Activated CD4-positive, alpha-beta memory T cell treated with anti-CD3 and anti-CD28 coated beads, Interleukin-2, amount 10 ng/mL, durations not matched to agents 7 days and 5 days (primary cell): ENCODE results near the gene GLO1. TPM values are rescaled to one million over a fixed set of nuclear protein-coding genes. Genes with fewer than 3 reads are reported as not detected.

Experiments used
- CTCF ChIA-PET: fragments of 350-600 bp; sonication (Branson Sonifier 250); formaldehyde crosslinking; loops from one replicate; lab custom pipeline; 2021; ENCODE audit warnings: antibody characterized with exemption, inconsistent platforms; lab: Charles Lee
- POLR2A ChIA-PET: fragments of 350-600 bp; sonication (Branson Sonifier 250); formaldehyde crosslinking; loops from one replicate; lab custom pipeline; 2021; ENCODE audit warnings: antibody characterized with exemption; lab: Charles Lee
- DNase-seq: peaks from one replicate; pipeline ENCODE4 v3.0.0-alpha.2; 2020
- H3K27ac Mint-ChIP-seq: one replicate; pipeline ENCODE4 v1.8.0; 2021; ENCODE audit warnings: mild to moderate bottlenecking, mixed read lengths
- H3K27me3 Mint-ChIP-seq: one replicate; pipeline ENCODE4 v1.8.0; 2021; ENCODE audit warnings: mixed read lengths
- H3K36me3 Mint-ChIP-seq: one replicate; pipeline ENCODE4 v1.8.0; 2021; ENCODE audit warnings: low read depth, mixed read lengths
- H3K4me1 Mint-ChIP-seq: one replicate; pipeline ENCODE4 v1.8.0; 2021; ENCODE audit warnings: mixed read lengths
- H3K4me3 Mint-ChIP-seq: one replicate; pipeline ENCODE4 v1.8.0; 2021; ENCODE audit warnings: mild to moderate bottlenecking, mixed read lengths
- H3K9me3 Mint-ChIP-seq: one replicate; pipeline ENCODE4 v1.8.0; 2021; ENCODE audit warnings: mixed read lengths
- total RNA-seq, 2 experiments: library from RNA; stranded (reverse); gene quantifications; one replicate each; pipeline ENCODE4 v1.2.3, GENCODE V29; 2021

The GLO1 gene
- total RNA-seq, 2 experiments from 2014 or later: 105 to 110 TPM

DNA sequence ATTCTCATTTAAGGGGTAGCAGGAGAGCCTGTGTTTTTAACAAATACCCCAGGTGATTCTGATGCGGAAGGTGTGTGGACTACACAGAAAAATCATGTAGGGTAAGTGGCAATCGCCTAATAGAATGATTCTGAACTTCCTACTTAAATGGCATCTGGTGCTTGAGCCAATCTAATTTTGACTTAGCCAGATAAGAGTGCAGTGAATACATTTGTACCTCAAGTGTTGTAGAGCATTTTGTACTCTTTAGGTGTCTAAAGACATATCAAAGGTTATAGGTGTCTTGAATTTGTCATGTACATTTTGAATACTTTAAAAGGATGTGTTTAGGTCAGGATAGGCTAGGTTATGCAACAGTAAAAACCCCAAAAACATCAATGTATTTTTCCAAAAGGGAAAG, 53.2 kb downstream of the GLO1 start:
- Mint-ChIP-seq H3K4me3 (no peak overlapping the region), H3K27me3 (no peaks in the 10 kb centered on the region), H3K27ac (no peak overlapping the region), H3K36me3 (peaks cover 16% of the 10 kb centered on the region), H3K9me3 (peaks cover 5% of the 10 kb centered on the region), H3K4me1 (no peaks in the 10 kb centered on the region)
- no peak for DNase-seq
- POLR2A ChIA-PET: no interaction called here
- CTCF ChIA-PET: no interaction called here

DNA sequence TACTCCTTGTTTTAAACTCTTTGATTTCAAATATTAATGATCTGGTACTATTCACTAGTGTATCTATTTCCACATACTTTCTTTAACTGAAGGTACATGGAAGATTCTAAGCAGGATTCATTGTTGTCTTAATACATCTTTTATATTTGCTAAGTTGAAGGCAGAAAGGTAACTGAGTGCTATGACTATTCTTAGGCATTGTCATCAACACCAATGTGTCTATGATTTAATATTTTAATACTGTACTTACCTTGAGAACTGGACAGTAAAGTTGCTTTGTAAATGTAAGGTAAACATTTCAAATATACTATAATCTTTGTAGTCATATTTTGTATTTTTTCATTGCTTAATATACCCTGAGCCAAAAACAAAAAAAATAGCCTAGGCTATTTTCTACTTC, 54.3 kb downstream of the GLO1 start:
- no peaks in the 10 kb centered on the region for H3K4me1 Mint-ChIP-seq
- no peak for DNase-seq
- peaks cover 5% of the 10 kb centered on the region for H3K9me3 Mint-ChIP-seq
- ChIA-PET POLR2A (no interaction called here), CTCF (interaction anchor here (0.7 to 0.9 kb wide), 2 partner anchors 25 to 288 kb away, joined by 3 read pairs; no protein-coding TSS in a partner anchor)
- H3K27me3 Mint-ChIP-seq: no peaks in the 10 kb centered on the region
- H3K4me3 Mint-ChIP-seq: no peak overlapping the region
- H3K36me3 Mint-ChIP-seq: peaks cover 16% of the 10 kb centered on the region
- no peak overlapping the region for H3K27ac Mint-ChIP-seq

GRCh38 chr6:38646166-38646878, 56.6 kb downstream of the GLO1 start:
- H3K36me3 Mint-ChIP-seq: peaks cover 16% of the 10 kb centered on the region
- POLR2A ChIA-PET: no interaction called here
- peaks cover 5% of the 10 kb centered on the region for H3K4me1 Mint-ChIP-seq
- no peaks in the 10 kb centered on the region for H3K27me3 Mint-ChIP-seq
- peaks cover 3% of the 10 kb centered on the region for H3K9me3 Mint-ChIP-seq
- no peak overlapping the region for H3K27ac Mint-ChIP-seq
- no peak overlapping the region for H3K4me3 Mint-ChIP-seq
- no peak for DNase-seq
- CTCF ChIA-PET: no interaction called here

- H3K36me3 Mint-ChIP-seq: peaks cover 10% of the 10 kb centered on the region
- CTCF ChIA-PET: no interaction called here
- no peaks in the 10 kb centered on the region for H3K27me3 Mint-ChIP-seq
- no peak overlapping the region for H3K27ac Mint-ChIP-seq
- peaks cover 14% of the 10 kb centered on the region for H3K4me1 Mint-ChIP-seq
- no peak for DNase-seq
- H3K4me3 Mint-ChIP-seq: no peak overlapping the region
- no peaks in the 10 kb centered on the region for H3K9me3 Mint-ChIP-seq
- POLR2A ChIA-PET: interaction anchor here (0.6 kb wide), 1 partner anchor 58 kb away, joined by 5 read pairs; no protein-coding TSS in a partner anchor
Measured at GRCh38 chr6:38644951-38645350, 58.0 kb downstream of the GLO1 start.

- Mint-ChIP-seq H3K4me1 (peaks cover 43% of the 10 kb centered on the region), H3K9me3 (no peaks in the 10 kb centered on the region), H3K4me3 (peak overlapping the region; percentile 88), H3K27ac (peak overlapping the region; percentile 87), H3K36me3 (peaks cover 2% of the 10 kb centered on the region), H3K27me3 (no peaks in the 10 kb centered on the region)
- ChIA-PET POLR2A (interaction anchor here (0.6 to 2.3 kb wide), 6 partner anchors 63 to 822 kb away, joined by 3 to 15 read pairs (median 4); partner anchors contain the start of gene GLO1), CTCF (no interaction called here)
- no peak for DNase-seq
Measured at GRCh38 chr6:38640216-38640909, 62.6 kb downstream of the GLO1 start.

DNA sequence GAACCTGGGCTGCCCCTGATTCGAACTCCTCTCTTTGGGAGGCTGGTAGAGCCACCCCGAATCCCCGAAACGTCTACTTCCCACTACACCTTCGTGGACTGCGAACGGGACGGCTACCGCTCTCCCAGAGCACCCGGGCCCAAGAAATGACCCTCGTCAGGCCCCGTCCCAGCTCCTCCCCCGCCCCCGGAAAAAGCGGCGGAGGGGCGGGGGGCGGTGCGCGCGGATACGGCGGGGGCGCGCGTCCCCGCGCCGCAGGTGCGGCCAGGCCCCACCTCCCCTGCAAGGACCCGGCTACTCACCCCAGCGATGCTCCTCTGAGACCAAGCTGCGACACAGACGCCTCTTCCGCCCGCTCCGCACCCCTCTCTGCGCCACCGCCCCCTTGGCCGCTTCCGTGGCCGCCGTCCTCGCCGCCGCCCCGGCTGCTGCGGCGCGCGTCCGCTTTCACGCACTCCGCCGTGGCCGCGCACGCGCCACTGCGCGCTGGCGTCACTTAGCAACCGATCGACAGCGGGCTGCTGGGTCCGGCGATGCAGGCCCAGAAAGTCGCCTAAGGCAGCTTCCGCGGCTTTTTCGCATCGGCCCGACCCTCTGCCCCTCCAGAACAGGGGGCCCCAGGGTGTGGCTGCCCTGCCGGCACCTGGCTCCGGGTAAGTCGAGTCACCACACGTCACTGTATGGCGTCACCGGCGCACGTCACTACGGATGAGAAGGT, 63.3 kb downstream of the GLO1 start, which contains the start of gene BTBD9:
TSS of gene BTBD9 (minus strand) at position 432 of the 718 bp plus-strand sequence.
- Mint-ChIP-seq H3K27me3 (no peaks in the 10 kb centered on the region), H3K27ac (peak within 1 kb of the TSS; percentile 87), H3K36me3 (peaks cover 2% of the 10 kb centered on the region), H3K4me1 (peaks cover 45% of the 10 kb centered on the region), H3K4me3 (peak within 1 kb of the TSS; percentile 88), H3K9me3 (no peaks in the 10 kb centered on the region)
- POLR2A ChIA-PET: interaction anchor here (0.6 to 2.3 kb wide), 8 partner anchors 62 to 821 kb away, joined by 3 to 15 read pairs (median 4); partner anchors contain the start of gene GLO1
- peak; percentile 86 for DNase-seq
- CTCF ChIA-PET: no interaction called here

DNA sequence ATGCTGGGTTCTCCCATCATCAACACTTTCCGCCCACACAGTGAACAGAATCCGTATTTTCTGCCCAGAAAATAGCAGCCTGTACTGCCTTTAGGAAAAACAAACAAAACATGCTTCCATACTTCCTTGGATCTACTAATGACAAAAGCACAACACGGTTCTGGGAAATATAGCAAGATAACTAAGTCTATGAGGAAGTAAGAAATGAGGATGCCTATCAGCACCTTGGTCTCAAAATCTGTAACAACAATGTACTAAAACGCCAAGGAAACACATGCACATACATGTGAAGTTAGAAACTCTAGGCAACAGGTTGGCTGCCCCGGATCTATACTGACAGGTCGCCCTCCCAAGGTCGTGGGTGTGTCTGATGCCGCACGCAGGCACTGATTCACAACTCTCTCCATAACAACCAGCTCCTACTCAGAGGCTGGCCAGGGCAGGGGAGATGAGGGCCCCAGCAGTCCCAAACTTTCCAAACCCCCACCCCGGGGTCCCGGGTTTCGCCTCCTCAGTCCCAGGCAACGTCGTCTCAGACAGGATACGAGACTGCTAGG, 63.9 kb downstream of the GLO1 start:
- H3K4me3 Mint-ChIP-seq: peak overlapping the region; percentile 88
- no peaks in the 10 kb centered on the region for H3K27me3 Mint-ChIP-seq
- H3K4me1 Mint-ChIP-seq: peaks cover 46% of the 10 kb centered on the region
- H3K9me3 Mint-ChIP-seq: no peaks in the 10 kb centered on the region
- peak overlapping the region; percentile 69 for H3K27ac Mint-ChIP-seq
- peak; percentile 61 for DNase-seq
- ChIA-PET CTCF (no interaction called here), POLR2A (interaction anchor here (0.8 to 2.3 kb wide), 7 partner anchors 61 to 820 kb away, joined by 3 to 15 read pairs (median 4); partner anchors contain the start of gene GLO1)
- H3K36me3 Mint-ChIP-seq: peaks cover 2% of the 10 kb centered on the region

DNA sequence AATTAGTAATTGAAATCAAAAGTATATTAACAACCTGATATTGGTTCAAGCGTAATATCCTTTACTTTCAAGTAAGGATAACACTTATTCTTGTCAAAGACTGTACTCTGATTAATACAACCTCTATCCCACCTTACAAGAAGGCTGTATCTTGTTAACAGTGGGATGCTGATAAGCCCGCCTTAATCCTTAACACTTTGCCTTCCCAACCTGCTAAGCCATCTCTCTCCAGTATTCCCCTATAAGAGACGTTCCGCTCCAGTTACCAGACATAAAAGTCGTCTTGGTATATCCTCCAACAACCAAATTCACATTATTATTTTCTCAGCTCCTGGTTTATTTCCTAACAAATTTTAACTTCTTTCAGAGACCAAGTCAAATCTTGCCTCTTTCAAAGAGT, 65.2 kb downstream of the GLO1 start:
- ChIA-PET CTCF (no interaction called here), POLR2A (no interaction called here)
- no peaks in the 10 kb centered on the region for H3K36me3 Mint-ChIP-seq
- H3K4me1 Mint-ChIP-seq: peaks cover 46% of the 10 kb centered on the region
- no peak for DNase-seq
- H3K27ac Mint-ChIP-seq: no peak overlapping the region
- no peaks in the 10 kb centered on the region for H3K27me3 Mint-ChIP-seq
- H3K9me3 Mint-ChIP-seq: no peaks in the 10 kb centered on the region
- H3K4me3 Mint-ChIP-seq: no peak overlapping the region

GRCh38 chr6:38636027-38636426, 66.9 kb downstream of the GLO1 start:
- POLR2A ChIA-PET: no interaction called here
- H3K4me1 Mint-ChIP-seq: peaks cover 38% of the 10 kb centered on the region
- no peaks in the 10 kb centered on the region for H3K9me3 Mint-ChIP-seq
- no peak overlapping the region for H3K4me3 Mint-ChIP-seq
- H3K36me3 Mint-ChIP-seq: no peaks in the 10 kb centered on the region
- H3K27ac Mint-ChIP-seq: no peak overlapping the region
- no peak for DNase-seq
- no peaks in the 10 kb centered on the region for H3K27me3 Mint-ChIP-seq
- CTCF ChIA-PET: no interaction called here

DNA sequence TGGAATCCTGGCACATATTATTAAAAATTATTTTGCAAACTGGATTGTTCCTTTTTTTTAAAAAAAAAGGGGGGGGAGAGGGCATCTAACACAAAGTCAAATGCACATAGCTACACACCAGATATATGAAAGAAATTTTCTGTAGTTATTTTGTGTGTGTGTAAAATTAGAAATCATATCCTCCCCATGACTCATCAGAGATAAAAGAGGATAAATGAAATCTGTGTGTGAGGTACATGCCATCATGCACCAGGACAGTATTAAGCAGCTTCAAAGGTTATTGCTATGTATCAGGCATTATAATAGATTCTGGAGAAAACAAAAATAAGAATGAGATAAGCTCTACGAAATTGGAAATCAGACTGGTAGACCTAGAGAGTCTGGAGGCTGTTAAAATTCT, 68.4 kb downstream of the GLO1 start:
- Mint-ChIP-seq H3K4me3 (no peak overlapping the region), H3K27ac (no peak overlapping the region), H3K27me3 (no peaks in the 10 kb centered on the region), H3K4me1 (peaks cover 32% of the 10 kb centered on the region), H3K9me3 (no peaks in the 10 kb centered on the region), H3K36me3 (no peaks in the 10 kb centered on the region)
- no peak for DNase-seq
- ChIA-PET CTCF (no interaction called here), POLR2A (interaction anchor here (0.7 kb wide), 1 partner anchor 10 kb away, joined by 3 read pairs; no protein-coding TSS in a partner anchor)

GRCh38 chr6:38632490-38632889, 70.5 kb downstream of the GLO1 start:
- CTCF ChIA-PET: no interaction called here
- no peak for DNase-seq
- Mint-ChIP-seq H3K36me3 (no peaks in the 10 kb centered on the region), H3K4me3 (no peak overlapping the region), H3K4me1 (peaks cover 19% of the 10 kb centered on the region), H3K27me3 (no peaks in the 10 kb centered on the region), H3K27ac (no peak overlapping the region), H3K9me3 (no peaks in the 10 kb centered on the region)
- POLR2A ChIA-PET: no interaction called here

GRCh38 chr6:38631186-38631783, 71.7 kb downstream of the GLO1 start:
- Mint-ChIP-seq H3K36me3 (no peaks in the 10 kb centered on the region), H3K27ac (no peak overlapping the region), H3K27me3 (no peaks in the 10 kb centered on the region), H3K4me1 (peaks cover 8% of the 10 kb centered on the region), H3K4me3 (no peak overlapping the region), H3K9me3 (no peaks in the 10 kb centered on the region)
- DNase-seq: no peak
- ChIA-PET CTCF (no interaction called here), POLR2A (no interaction called here)
